Transverse colon (tissue), 4 donors: Measurements from ENCODE around the gene CHFR.

ENCODE experiments used
- EP300 ChIP-seq: sonication (generic); formaldehyde crosslinking; IDR thresholded peaks from one replicate; pipeline ENCODE4 v1.6.1; 2017; ENCODE audit warnings: antibody characterized with exemption, low read depth
- POLR2AphosphoS5 ChIP-seq, 3 donors: sonication (generic); formaldehyde crosslinking; IDR thresholded peaks; one replicate each; pipeline ENCODE4 v1.6.1; 2016; ENCODE audit warnings: antibody characterized with exemption in 3 of 3
- TF ChIP-seq, protein P1 (sequence below), 5 experiments: fragments of 200-600 bp in 3 of 5; fragments of 450-650 bp in 2 of 5; sonication (generic) in 3 of 5; IDR thresholded peaks; 1 replicate in 2 of 5; 2 replicates in 3 of 5; pipeline ENCODE4 v1.5.1; 2016 to 2017; ENCODE audit warnings: antibody characterized with exemption in 5 of 5, inconsistent platforms in 3 of 5, mild to moderate bottlenecking in 2 of 5, moderate library complexity in 1 of 5

DNA sequence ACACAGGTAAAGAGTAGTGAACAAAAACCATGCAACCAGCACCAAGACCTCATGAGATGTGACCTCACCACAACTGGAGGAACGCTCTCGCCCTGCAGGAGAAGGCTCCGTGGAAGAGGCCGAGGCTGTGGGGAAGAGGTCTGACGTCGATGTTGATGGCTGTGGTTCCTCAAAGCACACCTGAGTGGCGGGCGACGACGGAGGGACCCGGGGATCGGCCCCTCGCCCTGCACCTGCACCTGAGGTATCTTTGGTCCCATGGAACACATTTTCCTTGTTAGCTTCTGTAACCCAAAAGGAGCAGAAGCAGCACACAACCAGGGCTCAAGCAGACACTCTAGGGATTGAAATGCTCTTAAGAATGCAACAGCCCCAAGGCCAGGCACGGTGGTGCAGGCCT is 17.9 kb downstream of the CHFR start:
- TF ChIP-seq, protein P1, sequence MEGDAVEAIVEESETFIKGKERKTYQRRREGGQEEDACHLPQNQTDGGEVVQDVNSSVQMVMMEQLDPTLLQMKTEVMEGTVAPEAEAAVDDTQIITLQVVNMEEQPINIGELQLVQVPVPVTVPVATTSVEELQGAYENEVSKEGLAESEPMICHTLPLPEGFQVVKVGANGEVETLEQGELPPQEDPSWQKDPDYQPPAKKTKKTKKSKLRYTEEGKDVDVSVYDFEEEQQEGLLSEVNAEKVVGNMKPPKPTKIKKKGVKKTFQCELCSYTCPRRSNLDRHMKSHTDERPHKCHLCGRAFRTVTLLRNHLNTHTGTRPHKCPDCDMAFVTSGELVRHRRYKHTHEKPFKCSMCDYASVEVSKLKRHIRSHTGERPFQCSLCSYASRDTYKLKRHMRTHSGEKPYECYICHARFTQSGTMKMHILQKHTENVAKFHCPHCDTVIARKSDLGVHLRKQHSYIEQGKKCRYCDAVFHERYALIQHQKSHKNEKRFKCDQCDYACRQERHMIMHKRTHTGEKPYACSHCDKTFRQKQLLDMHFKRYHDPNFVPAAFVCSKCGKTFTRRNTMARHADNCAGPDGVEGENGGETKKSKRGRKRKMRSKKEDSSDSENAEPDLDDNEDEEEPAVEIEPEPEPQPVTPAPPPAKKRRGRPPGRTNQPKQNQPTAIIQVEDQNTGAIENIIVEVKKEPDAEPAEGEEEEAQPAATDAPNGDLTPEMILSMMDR (IDR thresholded peaks at IDR 0.05), result no peak
- TF ChIP-seq POLR2AphosphoS5 (IDR thresholded peaks at IDR 0.05) (no peak), EP300 (no peak)
